AG04449 (cell line): ENCODE results near the gene COMMD4.
"Not testable (repeated sequence)": the region's sequence is repeated elsewhere in the genome, so short reads cannot be mapped to it uniquely, and the experiment has no call there.

Experiments used
- CTCF ChIA-PET: fragments of 350-600 bp; formaldehyde crosslinking; extraction: SDS; loops from one replicate; lab custom pipeline; 2021; ENCODE audit warnings: antibody characterized with exemption; lab: Yijun Ruan, JAX
- POLR2A ChIA-PET: fragments of 400-600, 350-600 bp; formaldehyde crosslinking; extraction: SDS; loops from one replicate; lab custom pipeline; 2020; ENCODE audit warnings: antibody characterized with exemption, inconsistent platforms; lab: Yijun Ruan, JAX
- DNase-seq: peaks from one replicate; pipeline ENCODE4 v3.0.0-alpha.2; 2010; ENCODE audit warnings: low read depth, low spot score
- H3K4me3 ChIP-seq: 2 replicates; pipeline ENCODE4 v1.5.1; 2011; ENCODE audit warnings: low read depth, mild to moderate bottlenecking, control low read depth, low read length
- CTCF ChIP-seq: IDR thresholded peaks from one replicate; pipeline ENCODE4 v1.5.1; 2011; ENCODE audit warnings: mild to moderate bottlenecking, moderate library complexity, low read length, control low read depth, inconsistent platforms; ENCODE audit not compliant: insufficient read depth; ENCODE audit errors: missing control alignments

Gene COMMD4

GRCh38 chr15:75307778-75308390 lies 28.0 kb upstream of the COMMD4 start:
- CTCF ChIA-PET = interaction anchor here (1.2 to 3.5 kb wide), 2 partner anchors 270 to 277 kb away, joined by 4 to 16 read pairs; no protein-coding TSS in a partner anchor
- POLR2A ChIA-PET = no interaction called here
- no peak for DNase-seq
- TF ChIP-seq CTCF = peak; percentile 37
- H3K4me3 ChIP-seq = no peak overlapping the region

- ChIA-PET CTCF (no interaction called here), POLR2A (no interaction called here)
- DNase-seq = no peak
- no peak overlapping the region for H3K4me3 ChIP-seq
- no peak for TF ChIP-seq CTCF
These were observed 26.2 kb upstream of the COMMD4 start for GRCh38 chr15:75309711-75310110.

GRCh38 chr15:75312548-75312947 lies 23.3 kb upstream of the COMMD4 start:
- DNase-seq, CTCF ChIA-PET, POLR2A ChIA-PET, H3K4me3 ChIP-seq: not testable (repeated sequence)

GRCh38 chr15:75313116-75313845 lies 22.6 kb upstream of the COMMD4 start:
- DNase-seq = no peak
- no peak overlapping the region for H3K4me3 ChIP-seq
- ChIA-PET POLR2A (no interaction called here), CTCF (no interaction called here)
- no peak for TF ChIP-seq CTCF

- no peak for DNase-seq
- no peak for TF ChIP-seq CTCF
- ChIA-PET POLR2A (no interaction called here), CTCF (no interaction called here)
- no peak overlapping the region for H3K4me3 ChIP-seq
These were observed 21.1 kb upstream of the COMMD4 start for GRCh38 chr15:75314552-75315290.

GRCh38 chr15:75319231-75319897 lies 16.5 kb upstream of the COMMD4 start:
- DNase-seq, CTCF ChIA-PET, POLR2A ChIA-PET, H3K4me3 ChIP-seq: not testable (repeated sequence)

- ChIA-PET CTCF (no interaction called here), POLR2A (no interaction called here)
- no peak for DNase-seq
- H3K4me3 ChIP-seq = no peak overlapping the region
- no peak for TF ChIP-seq CTCF
These were observed 14.2 kb upstream of the COMMD4 start for GRCh38 chr15:75321711-75322110.
